CD8-positive, alpha-beta memory T cell (primary cell): Measurements from ENCODE around the gene RIPOR3. TPM values are rescaled to one million over a fixed set of nuclear protein-coding genes. Genes with fewer than 3 reads are reported as not detected.

Source experiments
- CTCF ChIA-PET: fragments of 350-600 bp; sonication (Branson Sonifier 250); formaldehyde crosslinking; loops from one replicate; lab custom pipeline; 2021; ENCODE audit warnings: antibody characterized with exemption; lab: Charles Lee
- POLR2A ChIA-PET: fragments of 350-600 bp; sonication (Branson Sonifier 250); formaldehyde crosslinking; loops from one replicate; lab custom pipeline; 2021; ENCODE audit warnings: antibody characterized with exemption; lab: Charles Lee
- DNase-seq, 5 donors: peaks; one replicate each; pipeline versions ENCODE4 v3.0.0 to v3.0.0-alpha.2; 2020 to 2022; ENCODE audit warnings: mixed read lengths in 1 of 5
- H3K27ac ChIP-seq: one replicate; pipeline ENCODE4 v1.7.0; 2013; ENCODE audit warnings: low read depth, mild to moderate bottlenecking, low read length, moderate library complexity
- H3K27me3 ChIP-seq: 2 replicates; pipeline ENCODE4 v1.7.0; 2013; ENCODE audit warnings: low read length, mild to moderate bottlenecking; ENCODE audit not compliant: insufficient read depth, poor library complexity, severe bottlenecking
- H3K36me3 ChIP-seq: 2 replicates; pipeline ENCODE4 v1.7.0; 2013; ENCODE audit warnings: mild to moderate bottlenecking, low read length, moderate library complexity; ENCODE audit not compliant: insufficient read depth
- H3K4me1 ChIP-seq: 2 replicates; pipeline ENCODE4 v1.7.0; 2013; ENCODE audit warnings: mild to moderate bottlenecking, low read length, moderate library complexity; ENCODE audit not compliant: insufficient read depth
- H3K4me3 ChIP-seq: 2 replicates; pipeline ENCODE4 v1.7.0; 2013; ENCODE audit warnings: mild to moderate bottlenecking, low read length
- H3K9me3 ChIP-seq: 2 replicates; pipeline ENCODE4 v1.7.0; 2013; ENCODE audit warnings: mild to moderate bottlenecking, low read length
- H3K27ac Mint-ChIP-seq, 8 donors: one replicate each; pipeline ENCODE4 v1.8.0; 2020 to 2021; ENCODE audit warnings: mixed read lengths in 8 of 8, mild to moderate bottlenecking in 6 of 8, inconsistent platforms in 3 of 8, moderate library complexity in 3 of 8
- H3K27me3 Mint-ChIP-seq, 2 donors: one replicate each; pipeline ENCODE4 v1.8.0; 2020 to 2021; ENCODE audit warnings: mixed read lengths in 2 of 2, mild to moderate bottlenecking in 1 of 2, moderate library complexity in 1 of 2
- H3K36me3 Mint-ChIP-seq, 3 donors: one replicate each; pipeline ENCODE4 v1.8.0; 2020 to 2021; ENCODE audit warnings: mixed read lengths in 3 of 3, inconsistent platforms in 1 of 3, mild to moderate bottlenecking in 1 of 3
- H3K4me1 Mint-ChIP-seq, 3 donors: one replicate each; pipeline ENCODE4 v1.8.0; 2020 to 2021; ENCODE audit warnings: mixed read lengths in 3 of 3, inconsistent platforms in 1 of 3, mild to moderate bottlenecking in 1 of 3
- H3K4me3 Mint-ChIP-seq, 7 donors: one replicate each; pipeline ENCODE4 v1.8.0; 2020 to 2021; ENCODE audit warnings: mixed read lengths in 7 of 7, mild to moderate bottlenecking in 6 of 7, moderate library complexity in 4 of 7, inconsistent platforms in 2 of 7
- H3K9me3 Mint-ChIP-seq, 5 donors: one replicate each; pipeline ENCODE4 v1.8.0; 2020 to 2022; ENCODE audit warnings: mixed read lengths in 5 of 5, mild to moderate bottlenecking in 3 of 5, moderate library complexity in 2 of 5, inconsistent platforms in 1 of 5
- polyA plus RNA-seq: library from polyadenylated mRNA; unstranded; fragments of 300-500 nt; fragmentation: Illumina TruSeq; gene quantifications from one replicate; pipeline ENCODE4 v1.2.3, GENCODE V29; 2021
- total RNA-seq, 2 experiments: library from RNA; stranded (reverse); gene quantifications; one replicate each; pipeline ENCODE4 v1.2.3, GENCODE V29; 2021

Gene RIPOR3
- total and polyA plus RNA-seq, 3 experiments from 2014 or later = 1.8 TPM; not detected in 2

DNA sequence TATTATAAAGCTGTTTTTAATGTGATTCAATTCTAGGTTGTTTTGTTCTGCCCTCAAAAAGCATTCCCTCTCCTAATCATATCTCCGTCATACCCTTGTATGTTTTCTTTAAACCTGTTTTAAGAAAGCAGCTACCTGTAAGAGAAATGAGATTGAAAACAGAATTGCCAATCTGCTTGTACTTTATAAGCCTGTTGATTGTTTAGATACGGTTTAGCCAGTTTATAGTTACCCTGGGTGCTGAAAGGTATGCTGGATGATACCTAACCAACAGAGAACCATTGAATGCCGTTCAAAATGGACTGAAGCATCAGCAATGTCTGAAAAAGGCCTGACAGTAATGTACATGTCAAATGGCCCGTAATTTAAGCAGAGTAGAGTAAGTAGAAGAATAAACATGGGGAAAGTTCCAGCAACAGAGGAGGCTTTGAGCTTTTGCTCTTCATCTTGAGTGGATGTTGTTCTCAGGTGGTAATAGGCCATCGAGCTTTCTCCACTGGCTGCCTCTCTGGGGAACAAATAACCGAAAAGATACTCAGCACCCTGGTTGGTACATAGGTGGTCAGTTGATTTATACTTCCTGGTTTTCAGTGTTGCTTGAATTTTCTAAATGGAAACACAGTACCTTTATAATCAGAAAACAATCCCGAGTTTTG is 153.7 kb downstream of the RIPOR3 start:
- H3K27ac ChIP-seq = no peak overlapping the region
- peaks cover 0 to 35% (median 4%) of the 10 kb centered on the region in 3 donors for H3K36me3 Mint-ChIP-seq

GRCh38 chr20:50536333-50536732 is 155.0 kb downstream of the RIPOR3 start:
- Histone ChIP-seq H3K27me3 (no peaks in the 10 kb centered on the region), H3K4me3 (no peak overlapping the region), H3K36me3 (no peaks in the 10 kb centered on the region), H3K9me3 (no peaks in the 10 kb centered on the region), H3K27ac (no peak overlapping the region), H3K4me1 (peaks cover 71% of the 10 kb centered on the region)
- Mint-ChIP-seq H3K4me1 (peaks cover 74 to 90% (median 89%) of the 10 kb centered on the region in 3 donors), H3K27me3 (no peaks in the 10 kb centered on the region), H3K9me3 (no peaks in the 10 kb centered on the region), H3K36me3 (peaks cover 0 to 31% (median 4%) of the 10 kb centered on the region in 3 donors), H3K4me3 (no peak overlapping the region), H3K27ac (peak overlapping the region in 4 of 8 donors; percentile 8 to 47 (median 16))
- CTCF ChIA-PET = interaction anchor here (1.0 kb wide), 1 partner anchor 58 kb away, joined by 4 read pairs; no protein-coding TSS in a partner anchor
- DNase-seq = no peak
- POLR2A ChIA-PET = no interaction called here

More for the DNA sequence above, 153.7 kb downstream of the RIPOR3 start:
- Mint-ChIP-seq H3K4me3 (peak overlapping the region in 2 of 7 donors; percentile 3), H3K27me3 (no peaks in the 10 kb centered on the region), H3K4me1 (peaks cover 76 to 90% (median 89%) of the 10 kb centered on the region in 3 donors), H3K9me3 (no peaks in the 10 kb centered on the region), H3K27ac (peak overlapping the region in 4 of 8 donors; percentile 1 to 42 (median 6))
- Histone ChIP-seq H3K4me1 (peaks cover 69% of the 10 kb centered on the region), H3K27me3 (no peaks in the 10 kb centered on the region), H3K36me3 (no peaks in the 10 kb centered on the region), H3K4me3 (no peak overlapping the region), H3K9me3 (no peaks in the 10 kb centered on the region)
- CTCF ChIA-PET = interaction anchor here (1.3 to 1.8 kb wide), 2 partner anchors 20 to 36 kb away, joined by 3 to 6 read pairs; no protein-coding TSS in a partner anchor
- DNase-seq = no peak
- POLR2A ChIA-PET = interaction anchor here (0.7 kb wide), 1 partner anchor 26 kb away, joined by 3 read pairs; no protein-coding TSS in a partner anchor

Other genes starting within 250 kb of the RIPOR3 start
- 10 to 100 TPM; 64.2 to 67.3 TPM for gene PTPN1, start 181.2 kb downstream of the RIPOR3 start, total RNA-seq
- 35.7 TPM for gene PTPN1, start 181.2 kb downstream of the RIPOR3 start, polyA plus RNA-seq
- gene PARD6B, start 40.0 kb upstream of the RIPOR3 start, total RNA-seq = 1 to 10 TPM; 5.5 to 5.6 TPM
- gene PARD6B, start 40.0 kb upstream of the RIPOR3 start, polyA plus RNA-seq = 0.72 TPM
- gene BCAS4, start 103.5 kb upstream of the RIPOR3 start, total RNA-seq = 10 to 100 TPM; 23.3 to 25.0 TPM
- gene BCAS4, start 103.5 kb upstream of the RIPOR3 start, polyA plus RNA-seq = 29.3 TPM
- 10 to 100 TPM; 78.1 to 78.6 TPM for gene ADNP, start 239.9 kb upstream of the RIPOR3 start, total RNA-seq
- 11.9 TPM for gene ADNP, start 239.9 kb upstream of the RIPOR3 start, polyA plus RNA-seq